Hepatocyte (in vitro differentiated cells): ENCODE measurements around the gene SIX3. TPM values are rescaled to one million over a fixed set of nuclear protein-coding genes. Genes with fewer than 3 reads are reported as not detected.

Experiments used
- DNase-seq: peaks from one replicate; pipeline ENCODE4 v3.0.0-alpha.2; 2016; ENCODE audit warnings: low spot score
- H2AFZ ChIP-seq: fragments of 200-600 bp; sonication (generic); 2 replicates; pipeline ENCODE4 v1.6.0; 2016; ENCODE audit warnings: antibody characterized with exemption, mild to moderate bottlenecking
- H3K27ac ChIP-seq: fragments of 200-600 bp; sonication (generic); 2 replicates; pipeline ENCODE4 v1.5.1; 2016; ENCODE audit warnings: mild to moderate bottlenecking
- H3K27me3 ChIP-seq: fragments of 200-600 bp; sonication (generic); 2 replicates; pipeline ENCODE4 v1.6.1; 2016
- H3K36me3 ChIP-seq: fragments of 200-600 bp; sonication (generic); replicated peaks from 2 replicates; pipeline ENCODE4 v1.5.1; 2016; ENCODE audit warnings: low read depth; ENCODE audit not compliant: insufficient read depth
- H3K4me1 ChIP-seq: fragments of 200-600 bp; sonication (generic); 2 replicates; pipeline ENCODE4 v1.5.1; 2016; ENCODE audit warnings: mild to moderate bottlenecking, moderate library complexity; ENCODE audit not compliant: insufficient read depth
- H3K4me2 ChIP-seq: fragments of 200-600 bp; sonication (generic); 2 replicates; pipeline ENCODE4 v1.6.0; 2016
- H3K4me3 ChIP-seq: fragments of 200-600 bp; sonication (generic); 2 replicates; pipeline ENCODE4 v1.5.1; 2016; ENCODE audit warnings: mild to moderate bottlenecking
- H3K79me2 ChIP-seq: fragments of 200-600 bp; sonication (generic); 2 replicates; pipeline ENCODE4 v1.6.0; 2017; ENCODE audit warnings: mild to moderate bottlenecking
- H3K9me2 ChIP-seq: fragments of 200-600 bp; sonication (generic); replicated peaks from 2 replicates; pipeline ENCODE4 v1.6.0; 2017; ENCODE audit warnings: mild to moderate bottlenecking; ENCODE audit not compliant: insufficient read depth
- H3K9me3 ChIP-seq: fragments of 200-600 bp; sonication (generic); 2 replicates; pipeline ENCODE4 v1.5.1; 2016; ENCODE audit warnings: low read depth, mild to moderate bottlenecking
- H4K20me1 ChIP-seq: fragments of 200-600 bp; sonication (generic); 2 replicates; pipeline ENCODE4 v1.6.0; 2016; ENCODE audit warnings: mild to moderate bottlenecking; ENCODE audit not compliant: insufficient read depth, poor library complexity, severe bottlenecking
- EZH2 ChIP-seq: fragments of 200-600 bp; sonication (generic); IDR thresholded peaks from 2 replicates; pipeline ENCODE4 v1.6.1; 2016; ENCODE audit warnings: antibody characterized with exemption, mild to moderate bottlenecking, borderline replicate concordance
- EZH2phosphoT487 ChIP-seq: fragments of 200-600 bp; sonication (generic); IDR thresholded peaks from one replicate; pipeline ENCODE4 v1.6.1; 2018; ENCODE audit warnings: antibody characterized with exemption, mild to moderate bottlenecking, low read depth, moderate library complexity; ENCODE audit not compliant: unreplicated experiment, severe bottlenecking
- WGBS: methylation state at CpG from one replicate; pipeline ENCODE4 v1.1.6; 2016; ENCODE audit warnings: low lambda C conversion rate; ENCODE audit errors: missing lambda C conversion rate; 5-methylcytosine and 5-hydroxymethylcytosine counted together
- polyA plus RNA-seq: library from polyadenylated mRNA; unstranded; fragments of >200 nt; fragmentation: Nextera tagmentation; extraction: Ambion mirVana; gene quantifications from 2 replicates; pipeline ENCODE4 v1.2.1, GENCODE V29; 2016
- total RNA-seq: library from RNA; depleted of rRNA; stranded (reverse); fragments of >200 nt; gene quantifications from 2 replicates; pipeline ENCODE4 v1.2.3, GENCODE V29; 2014
- TF ChIP-seq, protein P1 (sequence below): fragments of 200-600 bp; sonication (generic); IDR thresholded peaks from 2 replicates; pipeline ENCODE4 v1.5.1; 2016; ENCODE audit warnings: antibody characterized with exemption, mild to moderate bottlenecking; ENCODE audit not compliant: poor library complexity

Gene SIX3
- total and polyA plus RNA-seq, 2 experiments from 2014 or later: not detected

DNA sequence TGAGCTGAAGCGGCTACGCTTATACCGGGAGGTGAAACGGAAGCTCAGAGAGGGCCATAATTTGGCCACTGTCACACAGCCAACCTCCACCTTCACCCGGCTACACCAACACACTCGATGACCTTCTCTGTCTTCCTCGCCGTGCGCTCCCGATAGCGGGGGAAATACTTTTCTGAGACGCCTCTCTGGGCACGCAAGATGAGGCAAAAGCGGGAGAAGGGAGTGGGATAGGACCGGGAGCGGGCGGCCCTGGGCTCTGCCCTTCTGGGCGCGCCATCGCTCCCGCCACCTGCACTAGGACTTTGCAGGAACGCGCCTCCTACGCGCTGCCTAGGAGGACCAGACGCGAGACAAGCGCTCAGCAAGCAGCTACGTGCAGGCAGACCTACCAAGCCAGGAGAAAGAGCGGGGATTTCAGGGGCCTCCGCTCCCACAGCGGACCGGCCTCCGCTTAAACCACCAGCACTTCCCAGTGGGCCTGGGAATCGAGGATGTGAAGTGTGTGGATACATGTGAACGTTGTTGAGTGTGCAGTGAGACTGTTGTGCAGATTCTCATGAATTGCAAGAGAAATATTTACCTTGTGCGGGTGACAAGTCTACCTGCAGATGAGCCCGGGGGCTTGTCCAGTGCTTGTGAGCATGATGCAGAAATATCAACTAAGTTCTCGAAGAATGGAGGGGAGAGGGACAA, 11.4 kb downstream of the SIX3 start:
- peaks cover 99% of the 10 kb centered on the region for H3K27me3 ChIP-seq

DNA sequence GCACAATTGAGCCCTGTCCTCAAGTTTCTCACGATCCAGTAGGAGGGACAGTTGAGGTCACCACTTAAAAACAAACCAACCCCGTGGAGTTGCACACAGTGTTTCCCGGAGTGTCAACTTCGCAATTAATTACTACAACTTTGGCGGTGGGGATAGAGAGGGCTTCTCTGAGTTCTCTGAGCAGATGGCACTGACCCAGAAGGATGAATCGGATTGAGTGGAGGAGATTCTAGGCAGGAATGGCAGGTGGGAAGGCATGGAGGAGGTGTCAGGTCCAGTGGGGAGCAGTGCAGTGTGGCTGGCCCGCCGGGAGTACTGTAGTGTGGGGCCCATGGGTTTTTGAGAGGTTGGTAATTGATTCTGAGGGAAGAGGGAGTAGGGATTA, 12.0 kb downstream of the SIX3 start:
- H3K36me3 ChIP-seq: no peaks in the 10 kb centered on the region
- no peak overlapping the region for H3K4me2 ChIP-seq
- peaks cover 99% of the 10 kb centered on the region for H3K27me3 ChIP-seq
- no peak overlapping the region for H3K27ac ChIP-seq
- no peaks in the 10 kb centered on the region for H4K20me1 ChIP-seq
- no peaks in the 10 kb centered on the region for H3K9me2 ChIP-seq
- H3K4me1 ChIP-seq: peaks cover 24% of the 10 kb centered on the region
- H3K9me3 ChIP-seq: no peaks in the 10 kb centered on the region
- no peak for DNase-seq
- H3K79me2 ChIP-seq: no peaks in the 10 kb centered on the region
- no peak overlapping the region for H3K4me3 ChIP-seq
- 23% methylated on average over 8 of the region's 8 CpGs for WGBS
- H2AFZ ChIP-seq: no peak overlapping the region
- TF ChIP-seq, protein P1, sequence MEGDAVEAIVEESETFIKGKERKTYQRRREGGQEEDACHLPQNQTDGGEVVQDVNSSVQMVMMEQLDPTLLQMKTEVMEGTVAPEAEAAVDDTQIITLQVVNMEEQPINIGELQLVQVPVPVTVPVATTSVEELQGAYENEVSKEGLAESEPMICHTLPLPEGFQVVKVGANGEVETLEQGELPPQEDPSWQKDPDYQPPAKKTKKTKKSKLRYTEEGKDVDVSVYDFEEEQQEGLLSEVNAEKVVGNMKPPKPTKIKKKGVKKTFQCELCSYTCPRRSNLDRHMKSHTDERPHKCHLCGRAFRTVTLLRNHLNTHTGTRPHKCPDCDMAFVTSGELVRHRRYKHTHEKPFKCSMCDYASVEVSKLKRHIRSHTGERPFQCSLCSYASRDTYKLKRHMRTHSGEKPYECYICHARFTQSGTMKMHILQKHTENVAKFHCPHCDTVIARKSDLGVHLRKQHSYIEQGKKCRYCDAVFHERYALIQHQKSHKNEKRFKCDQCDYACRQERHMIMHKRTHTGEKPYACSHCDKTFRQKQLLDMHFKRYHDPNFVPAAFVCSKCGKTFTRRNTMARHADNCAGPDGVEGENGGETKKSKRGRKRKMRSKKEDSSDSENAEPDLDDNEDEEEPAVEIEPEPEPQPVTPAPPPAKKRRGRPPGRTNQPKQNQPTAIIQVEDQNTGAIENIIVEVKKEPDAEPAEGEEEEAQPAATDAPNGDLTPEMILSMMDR: no peak
- no peak for TF ChIP-seq EZH2phosphoT487
- no peak for TF ChIP-seq EZH2

More for the DNA sequence above, 11.4 kb downstream of the SIX3 start:
- WGBS: 9% methylated on average over 39 of the region's 39 CpGs
- TF ChIP-seq EZH2 (no peak), EZH2phosphoT487 (peak; percentile 89)
- H3K4me1 ChIP-seq: peaks cover 24% of the 10 kb centered on the region
- no peaks in the 10 kb centered on the region for H3K79me2 ChIP-seq
- H3K4me3 ChIP-seq: no peak overlapping the region
- H3K9me3 ChIP-seq: no peaks in the 10 kb centered on the region
- H2AFZ ChIP-seq: no peak overlapping the region
- H3K36me3 ChIP-seq: no peaks in the 10 kb centered on the region
- DNase-seq: no peak
- no peak overlapping the region for H3K27ac ChIP-seq
- peak overlapping the region; percentile 97 for H3K4me2 ChIP-seq
- H4K20me1 ChIP-seq: no peaks in the 10 kb centered on the region
- no peaks in the 10 kb centered on the region for H3K9me2 ChIP-seq

DNA sequence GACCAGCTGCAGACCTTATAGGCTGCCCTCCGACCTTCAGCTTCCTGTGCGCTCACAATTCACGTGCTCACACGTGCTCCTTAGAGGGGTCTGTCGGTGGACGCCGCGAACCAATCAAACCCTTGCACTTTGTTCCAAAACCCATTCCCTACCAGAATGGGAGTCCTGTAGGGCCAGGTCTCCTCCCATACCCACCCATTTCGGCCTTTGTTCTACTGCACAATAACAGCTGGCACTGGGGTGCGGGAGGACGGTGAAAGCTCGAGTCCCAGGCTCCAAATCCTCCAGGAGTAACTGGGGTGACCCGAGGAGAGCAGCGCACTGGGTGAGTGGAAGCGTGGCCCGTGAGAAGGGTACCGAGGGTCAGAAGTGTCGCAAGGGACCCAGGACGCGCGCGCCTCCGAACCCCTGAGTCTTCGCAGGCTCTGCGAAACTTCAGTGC, 13.0 kb downstream of the SIX3 start:
- Histone ChIP-seq H3K4me1 (peaks cover 24% of the 10 kb centered on the region), H3K27me3 (peaks cover 92% of the 10 kb centered on the region), H3K9me3 (no peaks in the 10 kb centered on the region), H3K9me2 (no peaks in the 10 kb centered on the region), H3K4me2 (peak overlapping the region; percentile 91), H3K4me3 (no peak overlapping the region), H2AFZ (no peak overlapping the region), H3K36me3 (no peaks in the 10 kb centered on the region), H3K79me2 (no peaks in the 10 kb centered on the region), H4K20me1 (no peaks in the 10 kb centered on the region), H3K27ac (no peak overlapping the region)
- TF ChIP-seq EZH2: no peak
- no peak for TF ChIP-seq EZH2phosphoT487
- TF ChIP-seq, protein P1: no peak
- no peak for DNase-seq
- 13% methylated on average over 25 of the region's 25 CpGs for WGBS

DNA sequence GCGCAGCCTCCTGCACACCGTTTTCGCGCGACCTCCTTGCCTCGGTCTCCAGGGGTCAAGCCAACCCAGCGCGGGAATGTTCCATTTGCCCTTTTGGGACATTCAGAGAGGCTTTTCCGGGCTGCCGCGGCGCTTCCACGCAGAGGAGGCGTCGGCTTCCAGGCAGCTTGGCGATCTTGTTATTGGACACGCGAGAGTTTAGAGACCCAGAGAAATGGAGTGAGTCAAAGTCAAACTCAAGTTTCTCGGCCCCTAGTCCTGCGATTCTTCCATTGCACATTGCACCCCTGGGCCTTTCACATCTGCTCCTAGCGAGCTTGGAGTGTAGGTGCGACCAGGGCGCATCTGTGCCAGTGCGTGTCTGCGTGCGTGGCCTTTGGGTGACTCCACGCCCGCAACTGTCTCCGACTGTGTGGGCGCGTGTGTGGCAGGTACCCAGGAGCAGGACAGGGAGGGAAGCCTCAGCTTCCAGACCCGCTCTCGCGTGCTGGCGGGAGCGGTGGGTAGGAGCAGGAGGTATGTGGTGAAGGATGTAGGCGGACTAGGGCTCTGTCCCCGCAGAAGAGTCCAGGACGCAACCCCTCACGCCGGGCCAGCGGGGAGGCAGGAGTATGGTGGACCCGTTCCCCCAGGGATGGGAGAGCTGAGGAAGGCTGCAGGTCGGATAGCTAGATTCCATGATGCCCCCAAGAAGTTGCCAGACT, 13.5 kb downstream of the SIX3 start:
- no peak for DNase-seq
- H3K27ac ChIP-seq: no peak overlapping the region
- peaks cover 87% of the 10 kb centered on the region for H3K27me3 ChIP-seq
- peak overlapping the region; percentile 52 for H2AFZ ChIP-seq
- no peaks in the 10 kb centered on the region for H3K9me2 ChIP-seq
- WGBS: 12% methylated on average over 44 of the region's 44 CpGs
- H3K4me2 ChIP-seq: peak overlapping the region; percentile 91
- peaks cover 21% of the 10 kb centered on the region for H3K4me1 ChIP-seq
- H3K4me3 ChIP-seq: no peak overlapping the region
- no peaks in the 10 kb centered on the region for H4K20me1 ChIP-seq
- peak; percentile 79 for TF ChIP-seq EZH2
- TF ChIP-seq, protein P1: no peak
- H3K36me3 ChIP-seq: no peaks in the 10 kb centered on the region
- H3K79me2 ChIP-seq: no peaks in the 10 kb centered on the region
- no peaks in the 10 kb centered on the region for H3K9me3 ChIP-seq
